Measurements from ENCODE around the gene NOS2. TPM values are rescaled to one million over a fixed set of nuclear protein-coding genes. Genes with fewer than 3 reads are reported as not detected.

Gene NOS2
- total RNA-seq, 1 experiment from 2014 or later, result 0.35 TPM

- H3K9me3 ChIP-seq (ENCODE audit: control insufficient read depth, low read depth, low read length), result no peaks in the 10 kb centered on the region
- no peak overlapping the region for H4K91ac ChIP-seq (ENCODE audit: insufficient read length, low read depth, low read length)
- no peaks in the 10 kb centered on the region for H3K27me3 ChIP-seq (ENCODE audit: insufficient read depth, low read length)
- no peak overlapping the region for H2BK120ac ChIP-seq (ENCODE audit: low read depth, low read length, poor library complexity, severe bottlenecking)
- H3K56ac ChIP-seq (ENCODE audit: insufficient read length, low read depth, low read length), result no peak overlapping the region
- no peaks in the 10 kb centered on the region for H3K4me1 ChIP-seq (ENCODE audit: insufficient read depth, low read length)
- H3K27ac ChIP-seq (ENCODE audit: insufficient read length, low read depth, low read length), result no peak overlapping the region
- Mint-ChIP-seq H3K9me3 (no peaks in the 10 kb centered on the region), H3K36me3 (ENCODE audit: insufficient read depth in 1 of 3, low read depth in 3 of 3) (no peaks in the 10 kb centered on the region), H3K27ac (no peak overlapping the region), H3K4me3 (no peak overlapping the region), H3K4me1 (peaks cover 0 to 2% of the 10 kb centered on the region in 2 experiments; a peak in 2 of 4 replicates), H3K27me3 (ENCODE audit: low read depth) (no peaks in the 10 kb centered on the region; the same call in 1 of the 2 replicates)
- no peak overlapping the region for H4K8ac ChIP-seq (replicated peaks; ENCODE audit: insufficient read length, low read depth, low read length)
- H3K79me1 ChIP-seq (ENCODE audit: insufficient read depth, low read depth, low read length, poor library complexity, severe bottlenecking), result no peaks in the 10 kb centered on the region
- no CpG with 5 or more reads among the region's 17 CpGs for WGBS (ENCODE audit: extremely low coverage, insufficient read length, low lambda C conversion rate)
- H4K20me1 ChIP-seq (ENCODE audit: control insufficient read depth, insufficient read depth, insufficient read length), result no peaks in the 10 kb centered on the region
- TF ChIP-seq, protein P1, sequence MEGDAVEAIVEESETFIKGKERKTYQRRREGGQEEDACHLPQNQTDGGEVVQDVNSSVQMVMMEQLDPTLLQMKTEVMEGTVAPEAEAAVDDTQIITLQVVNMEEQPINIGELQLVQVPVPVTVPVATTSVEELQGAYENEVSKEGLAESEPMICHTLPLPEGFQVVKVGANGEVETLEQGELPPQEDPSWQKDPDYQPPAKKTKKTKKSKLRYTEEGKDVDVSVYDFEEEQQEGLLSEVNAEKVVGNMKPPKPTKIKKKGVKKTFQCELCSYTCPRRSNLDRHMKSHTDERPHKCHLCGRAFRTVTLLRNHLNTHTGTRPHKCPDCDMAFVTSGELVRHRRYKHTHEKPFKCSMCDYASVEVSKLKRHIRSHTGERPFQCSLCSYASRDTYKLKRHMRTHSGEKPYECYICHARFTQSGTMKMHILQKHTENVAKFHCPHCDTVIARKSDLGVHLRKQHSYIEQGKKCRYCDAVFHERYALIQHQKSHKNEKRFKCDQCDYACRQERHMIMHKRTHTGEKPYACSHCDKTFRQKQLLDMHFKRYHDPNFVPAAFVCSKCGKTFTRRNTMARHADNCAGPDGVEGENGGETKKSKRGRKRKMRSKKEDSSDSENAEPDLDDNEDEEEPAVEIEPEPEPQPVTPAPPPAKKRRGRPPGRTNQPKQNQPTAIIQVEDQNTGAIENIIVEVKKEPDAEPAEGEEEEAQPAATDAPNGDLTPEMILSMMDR (conservative IDR thresholded peaks at IDR 0.05), result peak; percentile 96
- H2BK20ac ChIP-seq (ENCODE audit: low read depth, low read length, poor library complexity, severe bottlenecking), result no peak overlapping the region
- H3K9ac ChIP-seq (ENCODE audit: extremely low read depth, insufficient read length, low read length), result no peak overlapping the region
- no peak overlapping the region for H3K23ac ChIP-seq (ENCODE audit: insufficient read length, low read depth, low read length)
- no peak overlapping the region for H2AFZ ChIP-seq (ENCODE audit: low read length)
- H4K5ac ChIP-seq (ENCODE audit: insufficient read length, low read depth, low read length), result no peak overlapping the region
- no peaks in the 10 kb centered on the region for H3K23me2 ChIP-seq (ENCODE audit: insufficient read length, low read depth, low read length, poor library complexity, severe bottlenecking)
- H3K18ac ChIP-seq (ENCODE audit: insufficient read length, low read depth, low read length), result no peak overlapping the region
- H3K4me2 ChIP-seq (ENCODE audit: insufficient read depth, insufficient read length, low read length), result no peak overlapping the region
- DNase-seq, result peak; percentile 72
- no peak overlapping the region for H3K4ac ChIP-seq (ENCODE audit: low read depth, low read length)
- no peaks in the 10 kb centered on the region for H3K79me2 ChIP-seq (ENCODE audit: insufficient read depth, low read length)
- no peak overlapping the region for H2BK5ac ChIP-seq (ENCODE audit: insufficient read length, low read length)
- H3T11ph ChIP-seq (ENCODE audit: low read length), result no peak overlapping the region
- H3K14ac ChIP-seq (ENCODE audit: insufficient read depth, low read length), result no peak overlapping the region
- no peak overlapping the region for H2BK15ac ChIP-seq (ENCODE audit: low read depth, low read length)
- no peak overlapping the region for H2AK5ac ChIP-seq (ENCODE audit: insufficient read length, low read length)
- no peak overlapping the region for H2BK12ac ChIP-seq (ENCODE audit: insufficient read length, low read depth, low read length)
These were observed 43.6 kb downstream of the NOS2 start for GRCh38 chr17:27756467-27757371.

Data from H9 (cell line).